Measurements from ENCODE around the gene PCDH18.
"Not testable (repeated sequence)": the region's sequence is repeated elsewhere in the genome, so short reads cannot be mapped to it uniquely, and the experiment has no call there.

PCDH18 gene, protein sequence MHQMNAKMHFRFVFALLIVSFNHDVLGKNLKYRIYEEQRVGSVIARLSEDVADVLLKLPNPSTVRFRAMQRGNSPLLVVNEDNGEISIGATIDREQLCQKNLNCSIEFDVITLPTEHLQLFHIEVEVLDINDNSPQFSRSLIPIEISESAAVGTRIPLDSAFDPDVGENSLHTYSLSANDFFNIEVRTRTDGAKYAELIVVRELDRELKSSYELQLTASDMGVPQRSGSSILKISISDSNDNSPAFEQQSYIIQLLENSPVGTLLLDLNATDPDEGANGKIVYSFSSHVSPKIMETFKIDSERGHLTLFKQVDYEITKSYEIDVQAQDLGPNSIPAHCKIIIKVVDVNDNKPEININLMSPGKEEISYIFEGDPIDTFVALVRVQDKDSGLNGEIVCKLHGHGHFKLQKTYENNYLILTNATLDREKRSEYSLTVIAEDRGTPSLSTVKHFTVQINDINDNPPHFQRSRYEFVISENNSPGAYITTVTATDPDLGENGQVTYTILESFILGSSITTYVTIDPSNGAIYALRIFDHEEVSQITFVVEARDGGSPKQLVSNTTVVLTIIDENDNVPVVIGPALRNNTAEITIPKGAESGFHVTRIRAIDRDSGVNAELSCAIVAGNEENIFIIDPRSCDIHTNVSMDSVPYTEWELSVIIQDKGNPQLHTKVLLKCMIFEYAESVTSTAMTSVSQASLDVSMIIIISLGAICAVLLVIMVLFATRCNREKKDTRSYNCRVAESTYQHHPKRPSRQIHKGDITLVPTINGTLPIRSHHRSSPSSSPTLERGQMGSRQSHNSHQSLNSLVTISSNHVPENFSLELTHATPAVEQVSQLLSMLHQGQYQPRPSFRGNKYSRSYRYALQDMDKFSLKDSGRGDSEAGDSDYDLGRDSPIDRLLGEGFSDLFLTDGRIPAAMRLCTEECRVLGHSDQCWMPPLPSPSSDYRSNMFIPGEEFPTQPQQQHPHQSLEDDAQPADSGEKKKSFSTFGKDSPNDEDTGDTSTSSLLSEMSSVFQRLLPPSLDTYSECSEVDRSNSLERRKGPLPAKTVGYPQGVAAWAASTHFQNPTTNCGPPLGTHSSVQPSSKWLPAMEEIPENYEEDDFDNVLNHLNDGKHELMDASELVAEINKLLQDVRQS

GRCh38 chr4:137531986-137532868 is at the start of gene PCDH18:
PCDH18 (minus strand) TSS chr4:137532494; CDS start chr4:137532088, 406 bp downstream.
- DNase-seq = peak; percentile 93

DNA sequence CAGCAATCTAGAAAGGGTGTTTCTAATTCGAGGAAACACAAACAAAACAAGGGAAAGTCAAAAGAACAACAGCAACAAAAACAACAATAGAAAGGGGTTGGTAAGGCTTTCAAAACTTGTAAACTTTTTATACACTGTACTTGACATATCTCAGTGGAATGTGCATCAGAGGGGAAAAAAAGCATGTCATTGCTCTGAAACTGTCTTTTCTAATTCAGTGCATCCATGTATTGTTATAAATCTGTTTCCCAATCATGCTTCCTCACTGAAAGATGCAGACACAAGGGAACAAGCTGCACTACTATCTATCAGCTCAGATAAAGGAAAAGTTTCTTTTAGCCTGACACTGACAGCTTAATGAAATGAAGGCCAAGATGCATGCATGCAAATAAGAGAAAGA is 44.2 kb upstream of the PCDH18 start:
- DNase-seq = no peak

DNA sequence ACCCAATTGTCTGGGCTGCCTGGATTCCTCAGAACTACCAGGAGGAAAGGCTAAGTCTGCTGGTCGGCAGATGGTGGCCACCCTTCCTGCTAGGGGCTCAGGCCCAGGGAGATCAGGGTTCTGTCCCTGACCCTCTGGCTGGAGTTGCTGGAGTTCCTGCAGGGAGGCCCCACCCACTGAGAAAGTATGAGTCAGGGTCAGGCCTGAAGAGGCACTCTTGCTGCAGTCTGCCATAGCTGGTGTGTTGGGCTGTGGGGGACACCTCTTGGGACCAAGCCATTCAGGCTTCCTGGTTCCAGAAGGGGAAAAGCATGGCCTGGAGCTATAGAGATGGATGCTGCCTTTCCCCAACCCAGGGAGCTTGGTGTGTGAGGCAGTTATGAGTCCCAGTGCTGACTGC is 40.4 kb upstream of the PCDH18 start:
- DNase-seq = no peak

DNA sequence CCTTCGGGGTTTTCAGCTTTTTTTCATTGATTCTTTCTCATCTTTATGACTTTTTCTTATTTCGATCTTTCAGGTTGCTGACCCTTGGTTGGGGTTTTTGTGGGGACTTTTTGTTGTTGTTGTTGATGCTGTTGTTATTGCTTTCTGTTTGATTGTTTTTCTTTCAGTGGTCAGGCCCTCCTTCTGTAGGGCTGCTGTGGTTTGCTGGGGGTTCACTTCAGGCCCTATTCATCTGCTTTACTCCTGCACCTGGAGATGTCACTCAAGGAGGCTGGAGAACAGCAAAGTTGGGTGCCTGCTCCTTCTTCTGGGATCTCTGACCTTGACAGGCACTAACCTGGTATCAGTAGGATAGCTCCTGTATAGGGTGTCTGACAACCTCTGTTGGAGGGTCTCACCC is 39.9 kb upstream of the PCDH18 start:
- DNase-seq = no peak

- no peak for DNase-seq
Measured at GRCh38 chr4:137559801-137560200, 27.5 kb upstream of the PCDH18 start.

DNA sequence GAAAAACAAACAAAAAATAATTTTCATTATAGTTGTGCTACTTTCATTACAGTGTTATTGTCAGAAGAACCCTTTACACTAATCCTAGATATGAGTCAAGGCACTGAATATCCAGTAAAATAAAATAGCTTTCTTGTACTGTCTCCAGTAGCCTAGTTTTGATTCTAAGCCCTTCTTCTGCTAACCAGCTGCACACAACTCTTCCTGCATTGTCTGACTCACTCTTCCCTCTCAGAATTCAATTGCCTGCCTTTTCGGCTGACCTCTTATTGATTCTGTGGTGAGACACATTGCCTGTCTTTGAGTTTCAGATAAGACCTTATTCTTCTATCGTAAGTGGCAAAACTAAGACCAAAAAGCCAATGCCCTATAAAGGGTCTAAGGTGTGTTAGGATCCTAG is 26.7 kb upstream of the PCDH18 start:
- DNase-seq = no peak

DNA sequence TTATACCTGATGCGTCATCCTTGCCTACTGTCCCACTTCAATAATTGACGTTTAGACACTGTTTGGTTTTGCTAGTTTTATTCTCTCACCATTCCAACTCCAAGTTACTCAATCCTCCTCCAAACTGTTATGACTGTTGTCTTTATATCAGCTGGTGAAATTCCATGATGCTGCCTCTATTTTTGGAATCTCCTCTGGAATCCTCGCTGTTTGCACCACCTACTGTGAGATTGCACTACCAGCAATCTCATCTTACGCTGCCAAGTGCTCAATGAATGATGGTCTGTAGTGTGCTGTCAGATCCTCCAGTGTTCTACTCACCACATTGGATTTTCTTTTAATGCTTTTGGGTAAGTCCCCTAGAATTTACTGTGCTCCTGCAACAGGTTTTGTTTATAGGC is 13.2 kb upstream of the PCDH18 start:
- peak; percentile 16 for DNase-seq

GRCh38 chr4:137543648-137544047 is 11.4 kb upstream of the PCDH18 start:
- DNase-seq = no peak

- peak; percentile 20 for DNase-seq
Measured at GRCh38 chr4:137543198-137543597, 10.9 kb upstream of the PCDH18 start.

- DNase-seq = peak; percentile 41
Measured at GRCh38 chr4:137541876-137542646, 9.8 kb upstream of the PCDH18 start.

DNA sequence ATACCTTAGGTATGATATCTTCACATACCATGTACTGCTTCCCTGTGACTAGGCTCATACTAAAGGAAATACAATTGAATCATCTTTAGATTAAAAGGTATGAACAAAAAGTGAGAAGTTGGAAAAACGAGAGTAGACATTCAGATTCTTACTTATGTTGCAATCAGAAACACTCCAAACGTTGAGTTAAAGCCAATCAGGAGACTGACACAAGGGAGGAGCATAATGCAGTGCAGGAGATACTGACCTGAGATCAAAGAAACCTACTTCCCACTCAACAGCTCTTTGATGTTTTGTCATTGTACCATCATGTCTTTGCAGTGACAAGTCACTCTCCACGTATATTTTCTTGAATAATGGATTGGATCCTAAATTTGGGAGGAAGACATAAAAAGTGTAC is 8.9 kb upstream of the PCDH18 start:
- DNase-seq = no peak

DNA sequence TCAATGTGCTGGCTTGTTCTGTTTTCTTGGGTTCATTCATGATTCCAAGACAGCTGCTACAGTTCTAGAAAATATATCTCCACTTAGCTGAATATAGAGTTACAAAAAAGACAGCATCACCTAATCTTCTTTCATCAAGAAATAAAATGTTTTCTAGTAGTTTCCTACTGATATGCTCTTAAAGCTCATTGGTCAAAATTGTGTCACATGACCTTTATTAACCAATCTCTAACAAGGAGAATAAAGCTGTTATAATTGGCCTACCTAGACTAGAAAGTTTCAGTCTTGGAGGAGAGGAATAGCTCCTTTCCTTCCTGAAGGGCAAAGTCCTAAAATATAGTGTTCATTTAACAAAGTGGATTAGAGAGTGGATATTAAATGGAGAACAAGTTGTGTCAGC is 8.1 kb upstream of the PCDH18 start:
- DNase-seq = no peak

- DNase-seq = no peak
Measured at GRCh38 chr4:137538526-137538925, 6.2 kb upstream of the PCDH18 start.

GRCh38 chr4:137537807-137538206 is 5.5 kb upstream of the PCDH18 start:
- not testable (repeated sequence) for DNase-seq

- no peak for DNase-seq
Measured at GRCh38 chr4:137536789-137537561, 4.7 kb upstream of the PCDH18 start.

DNA sequence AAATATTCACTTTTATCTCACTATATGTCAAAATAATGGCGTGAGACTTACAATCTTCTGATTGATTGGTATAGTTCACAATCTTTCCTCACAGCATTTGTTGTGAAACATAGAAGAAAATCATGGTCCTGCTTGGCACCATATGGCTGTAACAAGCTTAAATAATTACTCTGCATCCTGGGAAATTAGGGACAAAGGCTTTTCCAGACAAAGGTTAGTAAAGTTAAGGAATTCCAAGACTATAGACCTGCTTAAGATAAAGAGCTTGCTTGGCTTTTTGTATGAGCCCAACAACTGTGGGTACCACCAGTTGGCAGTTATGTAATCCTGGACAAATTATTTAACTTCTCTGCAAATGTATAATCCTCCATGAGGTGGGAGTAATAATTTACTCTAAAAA is 3.4 kb upstream of the PCDH18 start:
- DNase-seq = no peak

GRCh38 chr4:137534516-137534915 is 2.2 kb upstream of the PCDH18 start:
- no peak for DNase-seq

DNA sequence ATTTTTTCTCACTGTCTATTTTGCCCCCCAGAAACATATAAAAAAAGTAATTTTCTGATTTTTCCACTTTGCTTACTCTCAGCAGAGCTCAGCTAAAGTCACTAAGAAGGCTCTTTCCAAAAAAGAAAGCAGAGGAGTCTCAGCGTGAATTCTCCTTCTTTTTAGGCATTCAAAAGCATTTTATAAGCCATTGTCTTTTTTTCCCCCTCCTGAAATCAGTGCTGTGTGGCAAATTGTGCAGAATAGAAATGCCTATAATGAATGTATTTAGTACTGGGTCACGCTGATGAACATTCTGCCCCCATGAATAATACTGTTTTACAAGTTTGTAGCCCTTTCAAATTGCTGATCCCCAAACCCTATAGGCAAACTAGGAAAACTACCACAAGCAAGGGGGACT is 1.6 kb upstream of the PCDH18 start:
- no peak for DNase-seq

DNA sequence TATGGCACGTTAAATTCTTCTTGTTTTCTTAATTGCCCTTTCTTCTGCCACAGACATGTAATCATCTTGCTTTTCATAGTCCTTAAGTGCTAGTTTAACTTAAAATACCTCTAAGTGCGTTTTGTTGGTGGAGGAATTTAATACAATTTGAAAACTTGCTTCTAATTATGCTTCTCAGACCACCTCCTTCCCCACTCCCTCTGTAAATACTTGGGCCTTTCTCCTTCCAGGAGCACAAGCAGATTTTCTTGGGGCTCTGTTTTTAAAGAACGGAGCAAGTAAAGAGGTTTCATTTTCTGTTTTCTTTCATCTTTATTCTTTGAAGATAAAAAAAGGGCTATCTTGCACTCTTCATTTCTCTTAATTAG is 559 bp upstream of the PCDH18 start:
- peak; percentile 15 for DNase-seq

GRCh38 chr4:137531168-137531985 is 917 bp downstream of the PCDH18 start:
- DNase-seq = peak; percentile 45
